NCI-H510A (cell line): ENCODE results near the gene PRH1.

Experiments used
- DNase-seq: peaks from one replicate; lab custom pipeline; 2025; lab: John Stamatoyannopoulos, UW

Gene PRH1

GRCh38 chr12:10884086-10884725, at the start of gene PRH1:
PRH1 (minus strand) TSS chr12:10884255; CDS start chr12:10884217, 38 bp downstream.
- DNase-seq: no peak

- no peak for DNase-seq
Measured at GRCh38 chr12:10928746-10929286, 44.8 kb upstream of the PRH1 start, which contains the start of gene PRH2. PRH2 (plus strand) TSS chr12:10929236; CDS start chr12:10929274, 38 bp downstream.

GRCh38 chr12:10926269-10926668, 42.2 kb upstream of the PRH1 start:
- DNase-seq: no peak

GRCh38 chr12:10919809-10920208, 35.8 kb upstream of the PRH1 start:
- no peak for DNase-seq

- no peak for DNase-seq
Measured at GRCh38 chr12:10910380-10910779, 26.3 kb upstream of the PRH1 start.

GRCh38 chr12:10909462-10909861, 25.4 kb upstream of the PRH1 start, which contains the start of gene TAS2R13:
TAS2R13 (minus strand) TSS chr12:10909562; CDS start chr12:10909298, 264 bp downstream.
- no peak for DNase-seq

- DNase-seq: no peak
Measured at GRCh38 chr12:10904686-10905085, 20.6 kb upstream of the PRH1 start.

- no peak for DNase-seq
Measured at GRCh38 chr12:10901427-10901826, 17.4 kb upstream of the PRH1 start.

GRCh38 chr12:10900972-10901371, 16.9 kb upstream of the PRH1 start:
- DNase-seq: no peak

- DNase-seq: no peak
Measured at GRCh38 chr12:10900530-10900929, 16.5 kb upstream of the PRH1 start.

- DNase-seq: no peak
Measured at GRCh38 chr12:10896854-10897253, 12.8 kb upstream of the PRH1 start.

GRCh38 chr12:10891937-10892336, 7.9 kb upstream of the PRH1 start:
- DNase-seq: no peak

GRCh38 chr12:10889226-10889625, 5.2 kb upstream of the PRH1 start:
- no peak for DNase-seq

- no peak for DNase-seq
Measured at GRCh38 chr12:10873378-10873777, 10.7 kb downstream of the PRH1 start.

GRCh38 chr12:10867381-10867780, 16.7 kb downstream of the PRH1 start:
- DNase-seq: no peak

- no peak for DNase-seq
Measured at GRCh38 chr12:10863512-10864218, 20.4 kb downstream of the PRH1 start.

- no peak for DNase-seq
Measured at GRCh38 chr12:10861366-10861765, 22.7 kb downstream of the PRH1 start.

- DNase-seq: no peak
Measured at GRCh38 chr12:10855807-10856206, 28.2 kb downstream of the PRH1 start.

GRCh38 chr12:10853776-10854175, 30.3 kb downstream of the PRH1 start:
- no peak for DNase-seq

GRCh38 chr12:10851243-10851858, 32.7 kb downstream of the PRH1 start:
- no peak for DNase-seq

GRCh38 chr12:10849425-10849878, 34.6 kb downstream of the PRH1 start, which contains the start of gene PRR4:
PRR4 (minus strand) TSS chr12:10849475; CDS start chr12:10849437, 38 bp downstream.
- DNase-seq: no peak

- DNase-seq: no peak
Measured at GRCh38 chr12:10847744-10848143, 36.3 kb downstream of the PRH1 start.

- DNase-seq: no peak
Measured at GRCh38 chr12:10842862-10843261, 41.2 kb downstream of the PRH1 start.
